Measurements from ENCODE around the gene DDX39A.

Gene DDX39A

GRCh38 chr19:14412324-14412995 is 6.7 kb downstream of the DDX39A start:
- no peak overlapping the region for H3K9ac ChIP-seq
- TF ChIP-seq CTCF (IDR thresholded peaks at IDR 0.05), result no peak
- H3K36me3 ChIP-seq (ENCODE audit: control insufficient read depth, insufficient read depth, low read length), result no peaks in the 10 kb centered on the region
- no peak overlapping the region for H2AFZ ChIP-seq
- no peak overlapping the region for H3K4me3 ChIP-seq (ENCODE audit: low read depth, low read length)
- H3K79me2 ChIP-seq, result peaks cover 23% of the 10 kb centered on the region
- H3K27me3 ChIP-seq (ENCODE audit: control insufficient read depth, insufficient read depth, low read length), result no peaks in the 10 kb centered on the region
- no peaks in the 10 kb centered on the region for H3K4me1 ChIP-seq
- no peak overlapping the region for H3K4me2 ChIP-seq (ENCODE audit: low read length)
- H3K27ac ChIP-seq, result no peak overlapping the region
- H3K9me3 ChIP-seq (ENCODE audit: control insufficient read depth, low read length), result no peaks in the 10 kb centered on the region

DNA sequence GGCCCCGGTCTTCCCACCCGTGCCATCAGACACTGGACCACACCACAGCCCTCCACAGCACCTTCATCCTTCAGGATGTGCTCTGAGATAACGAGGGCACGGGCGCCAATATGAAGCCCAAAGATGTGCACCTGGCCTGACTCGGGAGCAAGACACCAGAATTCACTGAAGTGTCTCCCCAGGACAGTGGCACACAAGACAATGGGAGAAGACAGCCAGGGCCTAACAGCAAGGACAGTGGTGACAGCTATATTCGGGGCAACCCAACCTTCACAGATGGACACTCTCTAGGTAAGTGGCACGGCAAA is 7.2 kb downstream of the DDX39A start:
- H3K4me1 ChIP-seq, result no peaks in the 10 kb centered on the region
- no peaks in the 10 kb centered on the region for H3K27me3 ChIP-seq (ENCODE audit: control insufficient read depth, insufficient read depth, low read length)
- no peak overlapping the region for H3K27ac ChIP-seq
- no peak overlapping the region for H3K4me3 ChIP-seq (ENCODE audit: low read depth, low read length)
- no peak overlapping the region for H3K9ac ChIP-seq
- H3K36me3 ChIP-seq (ENCODE audit: control insufficient read depth, insufficient read depth, low read length), result no peaks in the 10 kb centered on the region
- TF ChIP-seq CTCF (IDR thresholded peaks at IDR 0.05), result no peak
- peaks cover 20% of the 10 kb centered on the region for H3K79me2 ChIP-seq
- no peak overlapping the region for H3K4me2 ChIP-seq (ENCODE audit: low read length)
- no peak overlapping the region for H2AFZ ChIP-seq
- no peaks in the 10 kb centered on the region for H3K9me3 ChIP-seq (ENCODE audit: control insufficient read depth, low read length)

DNA sequence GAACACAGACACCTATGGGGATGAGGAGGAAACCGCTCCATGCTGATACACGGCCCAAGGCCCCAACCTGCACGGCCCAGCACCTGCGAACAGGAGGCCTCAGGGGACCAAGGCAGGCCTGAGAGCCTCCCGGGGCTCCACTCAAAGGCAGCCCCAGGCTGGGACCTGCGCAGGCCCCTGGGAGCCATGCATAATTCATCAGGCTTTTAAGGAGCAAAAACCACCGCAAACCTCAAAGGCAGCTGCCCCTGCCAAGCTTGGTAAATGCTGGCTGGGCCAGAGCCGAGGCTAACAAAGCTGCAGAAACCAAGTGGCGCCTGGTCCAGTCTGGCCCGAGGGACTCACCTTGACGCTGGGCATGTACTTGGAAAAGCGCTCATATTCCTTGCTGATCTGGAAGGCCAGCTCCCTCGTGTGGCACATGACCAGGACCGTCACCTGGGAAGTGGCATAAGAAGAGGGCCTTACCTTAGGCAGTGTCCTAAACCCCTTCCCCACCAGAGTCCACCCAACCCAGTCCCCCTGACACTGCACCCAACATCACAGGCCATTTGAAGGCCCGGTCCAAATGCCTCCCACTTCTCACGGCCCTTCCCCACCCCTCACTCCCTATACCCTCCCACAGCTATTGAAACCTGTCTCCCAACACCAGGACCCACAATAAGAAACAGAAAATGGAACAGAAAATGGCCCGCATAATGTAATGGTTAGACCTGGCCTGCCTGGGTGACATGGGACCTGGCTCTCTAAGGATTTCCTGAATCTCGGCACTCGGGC is 7.8 kb downstream of the DDX39A start:
- Histone ChIP-seq H3K9ac (no peak overlapping the region), H3K4me1 (no peaks in the 10 kb centered on the region), H3K79me2 (peaks cover 15% of the 10 kb centered on the region), H3K36me3 (ENCODE audit: control insufficient read depth, insufficient read depth, low read length) (no peaks in the 10 kb centered on the region), H3K27me3 (ENCODE audit: control insufficient read depth, insufficient read depth, low read length) (no peaks in the 10 kb centered on the region), H2AFZ (no peak overlapping the region), H3K4me2 (ENCODE audit: low read length) (no peak overlapping the region), H3K9me3 (ENCODE audit: control insufficient read depth, low read length) (no peaks in the 10 kb centered on the region), H3K27ac (no peak overlapping the region), H3K4me3 (ENCODE audit: low read depth, low read length) (no peak overlapping the region)
- no peak for TF ChIP-seq CTCF (IDR thresholded peaks at IDR 0.05)

- H3K4me3 ChIP-seq (ENCODE audit: low read depth, low read length), result no peak overlapping the region
- no peak overlapping the region for H2AFZ ChIP-seq
- H3K9ac ChIP-seq, result no peak overlapping the region
- peaks cover 5% of the 10 kb centered on the region for H3K79me2 ChIP-seq
- TF ChIP-seq CTCF (IDR thresholded peaks at IDR 0.05), result no peak
- H3K27me3 ChIP-seq (ENCODE audit: control insufficient read depth, insufficient read depth, low read length), result no peaks in the 10 kb centered on the region
- no peaks in the 10 kb centered on the region for H3K9me3 ChIP-seq (ENCODE audit: control insufficient read depth, low read length)
- no peak overlapping the region for H3K27ac ChIP-seq
- H3K4me2 ChIP-seq (ENCODE audit: low read length), result no peak overlapping the region
- no peaks in the 10 kb centered on the region for H3K4me1 ChIP-seq
- no peaks in the 10 kb centered on the region for H3K36me3 ChIP-seq (ENCODE audit: control insufficient read depth, insufficient read depth, low read length)
These were observed 8.8 kb downstream of the DDX39A start for GRCh38 chr19:14410091-14411051.

Measured in parathyroid adenoma (tissue), 2 donors.